GM19452 (cell line): ENCODE data around the gene PRAMEF11.
"Not testable (repeated sequence)": the region's sequence is repeated elsewhere in the genome, so short reads cannot be mapped to it uniquely, and the experiment has no call there.

Experiments used
- ATAC-seq: cut with Tn5 transposase; IDR thresholded peaks from one replicate; pipeline ENCODE4 v1.9.1; 2021; ENCODE audit not compliant: unreplicated experiment

The PRAMEF11 gene

GRCh38 chr1:12831310-12831709, at the start of gene PRAMEF11:
TSS of gene PRAMEF11 (minus strand) at chr1:12831410. CDS start at chr1:12828789, 2,621 bp downstream.
- not testable (repeated sequence) for ATAC-seq

- ATAC-seq = not testable (repeated sequence)
These were observed 47.2 kb upstream of the PRAMEF11 start for GRCh38 chr1:12878453-12878852.

- ATAC-seq = not testable (repeated sequence)
These were observed 32.1 kb upstream of the PRAMEF11 start for GRCh38 chr1:12863131-12863880.

GRCh38 chr1:12856786-12857185, 25.6 kb upstream of the PRAMEF11 start, which contains the start of gene PRAMEF2:
TSS of gene PRAMEF2 (plus strand) at chr1:12857086. CDS start at chr1:12859010, 1,924 bp downstream.
- ATAC-seq = not testable (repeated sequence)

GRCh38 chr1:12851779-12852178, 20.6 kb upstream of the PRAMEF11 start:
- ATAC-seq = no peak

- ATAC-seq = not testable (repeated sequence)
These were observed 17.4 kb upstream of the PRAMEF11 start, which contains the start of gene HNRNPCL1 for GRCh38 chr1:12848620-12849019. TSS of gene HNRNPCL1 (minus strand) at chr1:12848720. CDS start at chr1:12848289, 431 bp downstream.

GRCh38 chr1:12833251-12833650, 2.0 kb upstream of the PRAMEF11 start:
- not testable (repeated sequence) for ATAC-seq

- not testable (repeated sequence) for ATAC-seq
These were observed 12.1 kb downstream of the PRAMEF11 start for GRCh38 chr1:12819061-12819460.

GRCh38 chr1:12811409-12811784, 19.8 kb downstream of the PRAMEF11 start:
- ATAC-seq = no peak

GRCh38 chr1:12810691-12811408, 20.4 kb downstream of the PRAMEF11 start:
- ATAC-seq = no peak

GRCh38 chr1:12809933-12810332, 21.3 kb downstream of the PRAMEF11 start:
- ATAC-seq = no peak

- ATAC-seq = no peak
These were observed 31.5 kb downstream of the PRAMEF11 start for GRCh38 chr1:12799730-12800129.

GRCh38 chr1:12798911-12799310, 32.3 kb downstream of the PRAMEF11 start:
- ATAC-seq = no peak

GRCh38 chr1:12791097-12791496, 40.1 kb downstream of the PRAMEF11 start, which contains the start of gene PRAMEF1:
TSS of gene PRAMEF1 (plus strand) at chr1:12791397. CDS start at chr1:12793228, 1,831 bp downstream.
- ATAC-seq = not testable (repeated sequence)

GRCh38 chr1:12784729-12785128, 46.5 kb downstream of the PRAMEF11 start:
- not testable (repeated sequence) for ATAC-seq

- not testable (repeated sequence) for ATAC-seq
These were observed 47.4 kb downstream of the PRAMEF11 start for GRCh38 chr1:12783783-12784182.

GRCh38 chr1:12781488-12781887, 49.7 kb downstream of the PRAMEF11 start:
- ATAC-seq = not testable (repeated sequence)

GRCh38 chr1:12778907-12779306, 52.3 kb downstream of the PRAMEF11 start:
- no peak for ATAC-seq

- no peak for ATAC-seq
These were observed 53.1 kb downstream of the PRAMEF11 start for GRCh38 chr1:12778061-12778460.

GRCh38 chr1:12776801-12777557, 54.2 kb downstream of the PRAMEF11 start:
- no peak for ATAC-seq

GRCh38 chr1:12775443-12775842, 55.8 kb downstream of the PRAMEF11 start:
- ATAC-seq = no peak
